CD8-positive, alpha-beta memory T cell (primary cell): ENCODE results near the gene DCN. TPM values are rescaled to one million over a fixed set of nuclear protein-coding genes. Genes with fewer than 3 reads are reported as not detected.

Experiments used
- CTCF ChIA-PET: fragments of 350-600 bp; sonication (Branson Sonifier 250); formaldehyde crosslinking; loops from one replicate; lab custom pipeline; 2021; ENCODE audit warnings: antibody characterized with exemption; lab: Charles Lee
- POLR2A ChIA-PET: fragments of 350-600 bp; sonication (Branson Sonifier 250); formaldehyde crosslinking; loops from one replicate; lab custom pipeline; 2021; ENCODE audit warnings: antibody characterized with exemption; lab: Charles Lee
- DNase-seq, 5 donors: peaks; one replicate each; pipeline versions ENCODE4 v3.0.0 to v3.0.0-alpha.2; 2020 to 2022; ENCODE audit warnings: mixed read lengths in 1 of 5
- H3K27ac ChIP-seq: one replicate; pipeline ENCODE4 v1.7.0; 2013; ENCODE audit warnings: low read depth, mild to moderate bottlenecking, low read length, moderate library complexity
- H3K27me3 ChIP-seq: 2 replicates; pipeline ENCODE4 v1.7.0; 2013; ENCODE audit warnings: low read length, mild to moderate bottlenecking; ENCODE audit not compliant: insufficient read depth, poor library complexity, severe bottlenecking
- H3K36me3 ChIP-seq: 2 replicates; pipeline ENCODE4 v1.7.0; 2013; ENCODE audit warnings: mild to moderate bottlenecking, low read length, moderate library complexity; ENCODE audit not compliant: insufficient read depth
- H3K4me1 ChIP-seq: 2 replicates; pipeline ENCODE4 v1.7.0; 2013; ENCODE audit warnings: mild to moderate bottlenecking, low read length, moderate library complexity; ENCODE audit not compliant: insufficient read depth
- H3K4me3 ChIP-seq: 2 replicates; pipeline ENCODE4 v1.7.0; 2013; ENCODE audit warnings: mild to moderate bottlenecking, low read length
- H3K9me3 ChIP-seq: 2 replicates; pipeline ENCODE4 v1.7.0; 2013; ENCODE audit warnings: mild to moderate bottlenecking, low read length
- H3K27ac Mint-ChIP-seq, 8 donors: one replicate each; pipeline ENCODE4 v1.8.0; 2020 to 2021; ENCODE audit warnings: mixed read lengths in 8 of 8, mild to moderate bottlenecking in 6 of 8, inconsistent platforms in 3 of 8, moderate library complexity in 3 of 8
- H3K27me3 Mint-ChIP-seq, 2 donors: one replicate each; pipeline ENCODE4 v1.8.0; 2020 to 2021; ENCODE audit warnings: mixed read lengths in 2 of 2, mild to moderate bottlenecking in 1 of 2, moderate library complexity in 1 of 2
- H3K36me3 Mint-ChIP-seq, 3 donors: one replicate each; pipeline ENCODE4 v1.8.0; 2020 to 2021; ENCODE audit warnings: mixed read lengths in 3 of 3, inconsistent platforms in 1 of 3, mild to moderate bottlenecking in 1 of 3
- H3K4me1 Mint-ChIP-seq, 3 donors: one replicate each; pipeline ENCODE4 v1.8.0; 2020 to 2021; ENCODE audit warnings: mixed read lengths in 3 of 3, inconsistent platforms in 1 of 3, mild to moderate bottlenecking in 1 of 3
- H3K4me3 Mint-ChIP-seq, 7 donors: one replicate each; pipeline ENCODE4 v1.8.0; 2020 to 2021; ENCODE audit warnings: mixed read lengths in 7 of 7, mild to moderate bottlenecking in 6 of 7, moderate library complexity in 4 of 7, inconsistent platforms in 2 of 7
- H3K9me3 Mint-ChIP-seq, 5 donors: one replicate each; pipeline ENCODE4 v1.8.0; 2020 to 2022; ENCODE audit warnings: mixed read lengths in 5 of 5, mild to moderate bottlenecking in 3 of 5, moderate library complexity in 2 of 5, inconsistent platforms in 1 of 5
- polyA plus RNA-seq: library from polyadenylated mRNA; unstranded; fragments of 300-500 nt; fragmentation: Illumina TruSeq; gene quantifications from one replicate; pipeline ENCODE4 v1.2.3, GENCODE V29; 2021
- total RNA-seq, 2 experiments: library from RNA; stranded (reverse); gene quantifications; one replicate each; pipeline ENCODE4 v1.2.3, GENCODE V29; 2021

The DCN gene
- total and polyA plus RNA-seq, 3 experiments from 2014 or later = not detected

DNA sequence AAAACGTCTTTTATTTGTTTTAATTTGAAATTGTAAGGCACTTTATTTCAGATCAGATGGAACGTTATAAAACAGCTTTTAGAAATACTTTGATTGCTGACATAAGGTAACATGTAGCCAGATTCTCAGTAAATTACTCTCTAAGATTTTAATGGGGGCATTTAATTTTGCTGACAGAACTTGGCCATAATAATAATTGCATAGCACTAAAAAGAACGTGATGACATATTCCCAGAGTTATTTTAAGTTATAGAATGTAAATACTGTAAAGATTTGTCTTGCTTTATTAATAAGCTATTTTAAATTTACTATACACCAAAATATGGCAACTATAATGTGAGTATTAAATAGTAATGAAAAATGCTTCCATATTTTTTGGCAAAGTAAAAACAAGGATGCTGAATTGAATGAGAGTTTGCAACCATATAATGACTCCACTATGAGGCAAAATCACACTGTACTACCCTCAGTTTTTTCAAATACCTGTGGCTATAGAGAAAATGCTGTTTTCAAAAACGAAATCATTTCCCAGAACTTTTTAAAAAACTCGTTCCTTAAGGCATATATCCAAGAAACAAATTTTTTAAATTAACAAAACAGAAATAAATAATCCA is 72.2 kb downstream of the DCN start:
- Histone ChIP-seq H3K27ac (no peak overlapping the region), H3K4me1 (no peaks in the 10 kb centered on the region), H3K4me3 (no peak overlapping the region), H3K27me3 (no peaks in the 10 kb centered on the region), H3K9me3 (no peaks in the 10 kb centered on the region), H3K36me3 (no peaks in the 10 kb centered on the region)
- no peak overlapping the region for H3K4me3 Mint-ChIP-seq
- no peak for DNase-seq
- no peaks in the 10 kb centered on the region for H3K36me3 Mint-ChIP-seq
- POLR2A ChIA-PET = no interaction called here
- CTCF ChIA-PET = no interaction called here
- no peak overlapping the region for H3K27ac Mint-ChIP-seq
- no peaks in the 10 kb centered on the region for H3K4me1 Mint-ChIP-seq
- H3K9me3 Mint-ChIP-seq = peaks cover 0 to 2% (median 0%) of the 10 kb centered on the region in 5 donors
- H3K27me3 Mint-ChIP-seq = peaks cover 0 to 2% of the 10 kb centered on the region in 2 donors

DNA sequence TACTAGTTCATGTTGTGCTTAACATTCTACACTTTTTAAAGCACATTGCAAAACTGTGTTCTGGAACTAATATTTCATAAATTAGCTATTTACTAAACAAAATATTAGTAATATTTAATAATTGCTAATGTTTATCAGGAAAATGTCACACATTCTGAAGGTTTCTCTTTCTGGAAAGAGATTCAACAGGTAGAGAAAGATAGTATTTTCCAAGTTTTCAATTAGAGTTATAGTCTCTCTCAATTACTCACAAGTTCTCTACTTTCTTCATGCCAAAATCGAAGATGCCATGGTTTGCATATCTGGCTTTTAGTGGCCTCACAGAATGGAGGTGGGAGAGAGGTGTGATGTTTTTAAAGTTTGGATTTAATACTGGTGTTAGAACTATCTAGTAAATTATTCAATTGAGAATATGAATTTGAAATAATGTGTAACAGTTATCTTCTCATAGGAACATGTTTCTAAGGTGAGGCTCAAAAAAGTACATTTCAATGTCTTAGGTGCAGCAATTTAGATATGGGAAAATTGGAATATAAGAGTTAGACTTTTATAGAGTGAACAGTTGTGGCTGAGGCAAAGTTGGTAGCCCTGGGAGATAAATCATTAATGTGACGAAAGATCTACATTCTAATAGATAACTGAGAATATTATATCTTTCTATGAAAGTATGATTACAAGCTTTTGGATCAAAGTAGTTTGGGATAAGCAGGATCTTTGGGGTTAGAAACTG is 72.9 kb downstream of the DCN start:
- Histone ChIP-seq H3K36me3 (no peaks in the 10 kb centered on the region), H3K4me1 (no peaks in the 10 kb centered on the region), H3K27me3 (no peaks in the 10 kb centered on the region), H3K27ac (no peak overlapping the region), H3K4me3 (no peak overlapping the region), H3K9me3 (no peaks in the 10 kb centered on the region)
- DNase-seq = no peak
- H3K36me3 Mint-ChIP-seq = no peaks in the 10 kb centered on the region
- H3K27me3 Mint-ChIP-seq = peaks cover 0 to 2% of the 10 kb centered on the region in 2 donors
- CTCF ChIA-PET = no interaction called here
- peaks cover 0 to 2% (median 0%) of the 10 kb centered on the region in 5 donors for H3K9me3 Mint-ChIP-seq
- no peaks in the 10 kb centered on the region for H3K4me1 Mint-ChIP-seq
- H3K4me3 Mint-ChIP-seq = no peak overlapping the region
- no peak overlapping the region for H3K27ac Mint-ChIP-seq
- POLR2A ChIA-PET = no interaction called here

DNA sequence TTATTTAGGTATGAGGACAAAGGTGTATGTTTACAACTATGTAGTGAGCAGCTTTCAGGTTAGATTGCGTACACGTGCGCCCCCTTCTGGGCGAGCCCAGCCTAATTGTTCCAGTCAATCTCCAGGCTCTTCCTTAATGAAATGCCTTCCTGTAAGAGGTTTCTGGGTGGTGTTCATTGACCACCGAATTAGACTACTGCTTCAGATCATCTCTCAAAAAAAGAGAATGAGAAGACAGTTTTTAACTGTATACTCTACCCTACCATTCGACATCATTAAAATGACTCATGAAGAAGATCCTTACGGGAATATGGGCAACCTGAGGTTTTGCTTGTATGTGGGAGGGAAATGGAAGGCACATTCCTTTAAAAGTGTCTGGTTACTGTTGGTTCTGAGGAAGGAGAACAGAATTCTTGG is 73.5 kb downstream of the DCN start:
- no peaks in the 10 kb centered on the region for H3K36me3 Mint-ChIP-seq
- H3K4me3 Mint-ChIP-seq = no peak overlapping the region
- no peaks in the 10 kb centered on the region for H3K4me1 Mint-ChIP-seq
- Histone ChIP-seq H3K36me3 (no peaks in the 10 kb centered on the region), H3K9me3 (no peaks in the 10 kb centered on the region), H3K27me3 (no peaks in the 10 kb centered on the region), H3K27ac (no peak overlapping the region), H3K4me3 (no peak overlapping the region), H3K4me1 (no peaks in the 10 kb centered on the region)
- DNase-seq = no peak
- CTCF ChIA-PET = no interaction called here
- POLR2A ChIA-PET = no interaction called here
- no peak overlapping the region for H3K27ac Mint-ChIP-seq
- peaks cover 0 to 2% of the 10 kb centered on the region in 2 donors for H3K27me3 Mint-ChIP-seq
- peaks cover 0 to 2% (median 0%) of the 10 kb centered on the region in 5 donors for H3K9me3 Mint-ChIP-seq

DNA sequence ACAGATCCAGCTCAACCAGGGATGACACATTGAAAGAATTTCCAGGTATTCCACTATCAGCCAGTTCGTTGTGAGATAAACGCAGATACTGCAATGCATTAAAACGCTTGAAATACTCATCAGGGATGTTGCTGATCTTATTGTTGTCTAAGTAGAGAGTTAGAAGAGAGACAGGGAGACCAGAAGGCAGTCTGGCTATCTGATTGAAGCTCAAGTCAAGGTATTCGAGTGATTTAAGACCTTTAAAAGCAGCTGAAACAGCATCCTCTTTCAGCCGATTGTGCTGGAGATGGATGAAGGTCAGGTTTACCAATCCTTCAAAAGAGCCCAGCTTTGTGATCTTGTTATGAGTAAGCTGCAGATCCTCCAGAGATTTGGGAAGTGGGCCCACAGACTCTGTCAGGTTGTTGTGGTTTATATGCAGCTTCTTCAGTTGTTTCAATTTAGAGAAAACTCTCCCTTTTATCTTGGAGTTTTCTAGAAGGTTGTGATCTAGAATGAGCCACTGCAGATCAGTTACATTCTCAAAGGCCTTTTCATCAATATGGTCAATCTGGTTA is 74.3 kb downstream of the DCN start:
- POLR2A ChIA-PET = no interaction called here

DNA sequence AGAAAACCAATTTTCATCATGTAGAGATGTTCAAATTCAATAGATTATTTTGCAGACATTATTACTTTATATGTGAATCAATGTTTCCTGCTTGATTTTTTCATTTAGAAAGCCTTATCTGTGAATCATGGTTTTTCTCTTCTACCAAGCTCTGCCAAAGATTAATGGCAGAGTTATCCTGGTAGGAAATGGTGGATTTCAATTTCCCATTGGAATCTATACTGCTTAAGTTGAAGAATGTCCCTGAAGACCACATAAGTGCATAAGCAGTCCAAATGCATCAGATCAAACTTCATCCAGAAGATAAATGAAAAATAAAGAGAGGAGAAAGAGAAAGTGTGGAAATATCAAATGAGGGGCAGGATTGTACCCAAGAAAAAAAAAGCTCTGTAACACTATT is 76.3 kb downstream of the DCN start:
- no peaks in the 10 kb centered on the region for H3K36me3 ChIP-seq
- H3K27me3 ChIP-seq = no peaks in the 10 kb centered on the region
- no peaks in the 10 kb centered on the region for H3K9me3 ChIP-seq
- DNase-seq = no peak
- H3K4me3 ChIP-seq = no peak overlapping the region
- H3K4me1 Mint-ChIP-seq = no peaks in the 10 kb centered on the region
- H3K27ac Mint-ChIP-seq = no peak overlapping the region
- H3K36me3 Mint-ChIP-seq = no peaks in the 10 kb centered on the region
- peaks cover 0 to 2% of the 10 kb centered on the region in 2 donors for H3K27me3 Mint-ChIP-seq
- ChIA-PET CTCF (no interaction called here), POLR2A (no interaction called here)
- peaks cover 0 to 2% (median 0%) of the 10 kb centered on the region in 5 donors for H3K9me3 Mint-ChIP-seq
- H3K27ac ChIP-seq = no peak overlapping the region
- H3K4me3 Mint-ChIP-seq = no peak overlapping the region
- H3K4me1 ChIP-seq = no peaks in the 10 kb centered on the region

More for the DNA sequence above, 74.3 kb downstream of the DCN start:
- Histone ChIP-seq H3K27me3 (no peaks in the 10 kb centered on the region), H3K36me3 (no peaks in the 10 kb centered on the region), H3K4me1 (no peaks in the 10 kb centered on the region), H3K27ac (no peak overlapping the region), H3K4me3 (no peak overlapping the region), H3K9me3 (no peaks in the 10 kb centered on the region)
- peaks cover 0 to 2% of the 10 kb centered on the region in 2 donors for H3K27me3 Mint-ChIP-seq
- DNase-seq = no peak
- no peak overlapping the region for H3K27ac Mint-ChIP-seq
- no peaks in the 10 kb centered on the region for H3K36me3 Mint-ChIP-seq
- no peak overlapping the region for H3K4me3 Mint-ChIP-seq
- H3K4me1 Mint-ChIP-seq = no peaks in the 10 kb centered on the region
- peaks cover 0 to 2% (median 0%) of the 10 kb centered on the region in 5 donors for H3K9me3 Mint-ChIP-seq
- CTCF ChIA-PET = interaction anchor here (0.9 kb wide), 1 partner anchor 11 kb away, joined by 3 read pairs; no protein-coding TSS in a partner anchor

DNA sequence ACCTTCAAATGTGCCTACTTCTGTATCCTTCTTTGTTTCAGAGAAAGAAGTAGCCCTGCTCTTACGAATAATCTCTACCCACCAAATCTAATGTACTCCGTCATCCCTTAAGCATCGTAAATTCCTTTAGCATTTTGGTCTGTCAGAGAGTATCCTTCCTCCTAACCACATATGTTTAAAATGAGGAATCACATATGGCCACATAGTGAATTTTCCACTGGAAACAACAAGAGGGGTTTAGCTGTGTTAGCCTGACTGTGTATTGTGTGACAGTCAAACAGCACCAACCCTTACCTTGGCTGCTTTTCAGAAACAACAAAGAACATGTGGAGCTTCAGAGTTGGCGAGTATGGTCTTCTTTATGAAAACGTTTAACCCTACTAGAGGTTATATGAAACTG is 76.8 kb downstream of the DCN start:
- Mint-ChIP-seq H3K4me1 (no peaks in the 10 kb centered on the region), H3K4me3 (no peak overlapping the region), H3K27me3 (peaks cover 0 to 2% of the 10 kb centered on the region in 2 donors), H3K27ac (no peak overlapping the region), H3K36me3 (no peaks in the 10 kb centered on the region), H3K9me3 (peaks cover 0 to 2% (median 0%) of the 10 kb centered on the region in 5 donors)
- DNase-seq = no peak
- no peaks in the 10 kb centered on the region for H3K9me3 ChIP-seq
- no peaks in the 10 kb centered on the region for H3K36me3 ChIP-seq
- no peak overlapping the region for H3K4me3 ChIP-seq
- H3K27ac ChIP-seq = no peak overlapping the region
- ChIA-PET CTCF (no interaction called here), POLR2A (no interaction called here)
- no peaks in the 10 kb centered on the region for H3K4me1 ChIP-seq
- H3K27me3 ChIP-seq = no peaks in the 10 kb centered on the region

DNA sequence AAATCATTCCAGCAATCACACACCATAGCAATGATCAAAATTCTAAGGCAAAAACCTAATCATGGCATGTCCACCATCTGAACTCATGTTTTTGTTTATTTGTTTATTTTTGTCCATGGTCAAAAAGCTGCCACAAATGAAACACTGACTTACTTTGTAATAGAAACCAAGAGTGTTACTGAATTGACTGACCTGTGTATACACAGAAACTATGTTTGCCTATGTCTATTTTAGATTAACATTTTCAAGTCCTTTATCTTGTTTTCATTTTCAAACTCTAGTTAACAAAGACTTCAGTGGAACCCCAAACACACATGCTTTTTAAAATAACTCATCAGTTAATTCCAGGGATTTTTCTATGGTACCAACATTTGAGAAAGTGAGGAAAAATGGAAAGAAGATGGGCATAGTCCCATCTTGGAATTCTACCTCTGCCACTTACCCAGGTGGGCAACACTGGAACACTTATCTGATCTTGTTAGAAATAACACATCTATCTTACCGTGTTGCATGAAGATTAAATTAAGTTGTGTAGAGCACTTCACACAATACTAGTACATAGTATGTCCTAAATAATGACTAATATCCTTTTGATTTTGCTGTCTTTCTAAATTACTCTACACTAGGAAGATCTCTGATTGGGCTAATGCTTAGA is 77.7 kb downstream of the DCN start:
- peaks cover 0 to 2% of the 10 kb centered on the region in 2 donors for H3K27me3 Mint-ChIP-seq
- ChIA-PET POLR2A (no interaction called here), CTCF (no interaction called here)
- Histone ChIP-seq H3K27me3 (no peaks in the 10 kb centered on the region), H3K4me3 (no peak overlapping the region), H3K36me3 (no peaks in the 10 kb centered on the region), H3K4me1 (no peaks in the 10 kb centered on the region), H3K9me3 (no peaks in the 10 kb centered on the region), H3K27ac (no peak overlapping the region)
- DNase-seq = no peak
- H3K4me3 Mint-ChIP-seq = no peak overlapping the region
- no peaks in the 10 kb centered on the region for H3K36me3 Mint-ChIP-seq
- no peaks in the 10 kb centered on the region for H3K4me1 Mint-ChIP-seq
- H3K27ac Mint-ChIP-seq = no peak overlapping the region
- peaks cover 0 to 2% (median 0%) of the 10 kb centered on the region in 5 donors for H3K9me3 Mint-ChIP-seq

DNA sequence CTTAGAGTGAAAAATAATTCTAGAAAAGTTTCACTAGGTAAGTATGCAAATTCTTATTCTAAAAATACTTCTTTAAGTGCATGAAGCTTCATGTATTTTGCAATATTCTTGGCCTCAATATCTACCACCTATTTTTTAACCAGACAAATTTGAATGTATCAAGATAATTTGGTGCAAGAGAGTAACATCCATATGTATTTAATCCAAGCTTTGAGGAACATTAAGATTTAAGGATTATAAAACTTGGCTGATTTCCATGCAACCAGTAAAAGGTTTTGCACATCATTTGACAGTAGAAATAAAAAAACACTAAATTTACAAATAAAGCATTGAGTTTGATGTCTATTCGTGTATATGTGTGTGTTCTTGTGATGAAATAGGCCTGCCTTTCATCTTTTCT is 79.0 kb downstream of the DCN start:
- Mint-ChIP-seq H3K4me1 (no peaks in the 10 kb centered on the region), H3K9me3 (peaks cover 0 to 2% (median 0%) of the 10 kb centered on the region in 5 donors), H3K27me3 (no peaks in the 10 kb centered on the region), H3K36me3 (no peaks in the 10 kb centered on the region), H3K27ac (no peak overlapping the region), H3K4me3 (no peak overlapping the region)
- H3K4me1 ChIP-seq = no peaks in the 10 kb centered on the region
- H3K36me3 ChIP-seq = no peaks in the 10 kb centered on the region
- H3K27ac ChIP-seq = no peak overlapping the region
- ChIA-PET CTCF (no interaction called here), POLR2A (no interaction called here)
- no peaks in the 10 kb centered on the region for H3K27me3 ChIP-seq
- no peak overlapping the region for H3K4me3 ChIP-seq
- DNase-seq = no peak
- no peaks in the 10 kb centered on the region for H3K9me3 ChIP-seq
